ELF-1 (cell line): ENCODE measurements around the gene NHLH1.
A peak's percentile ranks its signal among the peaks of the same experiment; 100 is the strongest.

Source experiments
- DNase-seq: peaks from one replicate; pipeline ENCODE4 v3.0.0-alpha.2; 2016; ENCODE audit warnings: low read depth, low spot score

NHLH1 gene

GRCh38 chr1:160411271-160412027, 44.6 kb downstream of the NHLH1 start:
- no peak for DNase-seq

- no peak for DNase-seq
Measured at GRCh38 chr1:160412028-160412362, 45.1 kb downstream of the NHLH1 start.

- DNase-seq: no peak
Measured at GRCh38 chr1:160413716-160414115, 46.8 kb downstream of the NHLH1 start.

GRCh38 chr1:160414881-160415280, 48.0 kb downstream of the NHLH1 start:
- DNase-seq: no peak

- DNase-seq: no peak
Measured at GRCh38 chr1:160415696-160416290, 48.9 kb downstream of the NHLH1 start.

GRCh38 chr1:160416369-160416768, 49.5 kb downstream of the NHLH1 start:
- DNase-seq: peak; percentile 65

GRCh38 chr1:160418483-160418882, 51.6 kb downstream of the NHLH1 start:
- no peak for DNase-seq

- DNase-seq: no peak
Measured at GRCh38 chr1:160419150-160419837, 52.4 kb downstream of the NHLH1 start.

GRCh38 chr1:160419838-160420169, 52.9 kb downstream of the NHLH1 start:
- no peak for DNase-seq

GRCh38 chr1:160420881-160421842, 54.3 kb downstream of the NHLH1 start:
- DNase-seq: no peak

GRCh38 chr1:160421881-160422280, 55.0 kb downstream of the NHLH1 start:
- DNase-seq: no peak
